ENCODE data around the gene CCDC141. TPM values are rescaled to one million over a fixed set of nuclear protein-coding genes. Genes with fewer than 3 reads are reported as not detected.

Gene CCDC141
- total RNA-seq, 1 donor from 2014 or later: 4.0 TPM

- Mint-ChIP-seq H3K9me3 (peaks cover 9% of the 10 kb centered on the region), H3K4me3 (no peak overlapping the region), H3K27ac (no peak overlapping the region), H3K4me1 (ENCODE audit: unreplicated experiment) (peaks cover 7% of the 10 kb centered on the region), H3K36me3 (no peaks in the 10 kb centered on the region), H3K27me3 (no peaks in the 10 kb centered on the region)
- TF ChIP-seq CTCF (conservative IDR thresholded peaks at IDR 0.05): no peak
- no peak for DNase-seq (ENCODE audit: extremely low spot score, unreplicated experiment)
These were observed 201.6 kb downstream of the CCDC141 start for GRCh38 chr2:178848335-178848734.

- H3K36me3 Mint-ChIP-seq: no peaks in the 10 kb centered on the region
- no peak for DNase-seq (ENCODE audit: extremely low spot score, unreplicated experiment)
These were observed 203.5 kb downstream of the CCDC141 start for GRCh38 chr2:178846458-178846802.

GRCh38 chr2:178845566-178846457 lies 204.1 kb downstream of the CCDC141 start:
- Mint-ChIP-seq H3K36me3 (no peaks in the 10 kb centered on the region), H3K4me3 (no peak overlapping the region), H3K4me1 (ENCODE audit: unreplicated experiment) (peaks cover 7% of the 10 kb centered on the region), H3K27ac (no peak overlapping the region), H3K27me3 (peaks cover 9% of the 10 kb centered on the region), H3K9me3 (peaks cover 9% of the 10 kb centered on the region)
- no peak for DNase-seq (ENCODE audit: extremely low spot score, unreplicated experiment)
- no peak for TF ChIP-seq CTCF (conservative IDR thresholded peaks at IDR 0.05)

More at GRCh38 chr2:178846458-178846802, 203.5 kb downstream of the CCDC141 start:
- no peak for TF ChIP-seq CTCF (conservative IDR thresholded peaks at IDR 0.05)
- Mint-ChIP-seq H3K4me3 (no peak overlapping the region), H3K27ac (no peak overlapping the region), H3K9me3 (peaks cover 9% of the 10 kb centered on the region), H3K4me1 (ENCODE audit: unreplicated experiment) (peaks cover 7% of the 10 kb centered on the region), H3K27me3 (peaks cover 6% of the 10 kb centered on the region)

- Mint-ChIP-seq H3K4me1 (ENCODE audit: unreplicated experiment) (peaks cover 7% of the 10 kb centered on the region), H3K27me3 (peaks cover 13% of the 10 kb centered on the region), H3K9me3 (peaks cover 13% of the 10 kb centered on the region), H3K36me3 (peaks cover 2% of the 10 kb centered on the region), H3K27ac (no peak overlapping the region), H3K4me3 (no peak overlapping the region)
- no peak for DNase-seq (ENCODE audit: extremely low spot score, unreplicated experiment)
- no peak for TF ChIP-seq CTCF (conservative IDR thresholded peaks at IDR 0.05)
These were observed 205.2 kb downstream of the CCDC141 start for GRCh38 chr2:178844701-178845100.

- peaks cover 3% of the 10 kb centered on the region for H3K36me3 Mint-ChIP-seq
- no peak for TF ChIP-seq CTCF (conservative IDR thresholded peaks at IDR 0.05)
These were observed 205.7 kb downstream of the CCDC141 start for GRCh38 chr2:178844269-178844668.

More at GRCh38 chr2:178844269-178844668, 205.7 kb downstream of the CCDC141 start:
- DNase-seq (ENCODE audit: extremely low spot score, unreplicated experiment): no peak
- H3K27ac Mint-ChIP-seq: no peak overlapping the region
- peaks cover 14% of the 10 kb centered on the region for H3K9me3 Mint-ChIP-seq
- peaks cover 7% of the 10 kb centered on the region for H3K4me1 Mint-ChIP-seq (ENCODE audit: unreplicated experiment)
- peaks cover 14% of the 10 kb centered on the region for H3K27me3 Mint-ChIP-seq
- H3K4me3 Mint-ChIP-seq: no peak overlapping the region

Measured in type B pancreatic cell (in vitro differentiated cells).